ENCODE data around the gene PRKG1.

GRCh38 chr10:51542853-51543252, 468.6 kb downstream of the PRKG1 start:
- TF ChIP-seq CTCF (IDR thresholded peaks at IDR 0.05; ENCODE audit: low read depth, low read length) (no peak), EZH2phosphoT487 (IDR thresholded peaks at IDR 0.05; ENCODE audit: low read depth) (no peak)

All from OCI-LY3 (cell line).